PC-9 (cell line): ENCODE measurements around the gene KRT79. TPM values are rescaled to one million over a fixed set of nuclear protein-coding genes. Genes with fewer than 3 reads are reported as not detected.

Experiments
- BruUV-seq: library from RNA; stranded (reverse); fragments of 400-500 nt; replicated peaks from 2 replicates; lab custom pipeline; 2021; lab: Mats Ljungman, UMichigan
- CTCF ChIA-PET: fragments of 300-600 bp; sonication (Branson Sonifier 250); formaldehyde crosslinking; loops from one replicate; lab custom pipeline; 2022; ENCODE audit warnings: antibody characterized with exemption; lab: Charles Lee
- POLR2A ChIA-PET: fragments of 300-600 bp; sonication (Branson Sonifier 250); formaldehyde crosslinking; loops from one replicate; lab custom pipeline; 2022; ENCODE audit warnings: antibody characterized with exemption; ENCODE audit not compliant: unreplicated experiment; lab: Charles Lee
- DNase-seq, 2 experiments: peaks; one replicate each; pipeline versions ENCODE4 v3.0.0 to v3.0.0-alpha.2; 2015 to 2022; ENCODE audit warnings: mixed read lengths in 1 of 2
- H2AFZ ChIP-seq: fragments of 200-600 bp; sonication (generic); 2 replicates; pipeline ENCODE4 v1.8.1; 2017; ENCODE audit warnings: antibody characterized with exemption
- H3F3A ChIP-seq: fragments of 200-600 bp; sonication (generic); 2 replicates; pipeline ENCODE4 v1.8.1; 2017; ENCODE audit warnings: antibody characterized with exemption, mild to moderate bottlenecking, low read depth; ENCODE audit not compliant: insufficient read depth
- H3K27ac ChIP-seq: fragments of 200-600 bp; sonication (generic); 2 replicates; pipeline ENCODE4 v1.6.1; 2016; ENCODE audit warnings: mixed run types
- H3K27me3 ChIP-seq: fragments of 200-600 bp; sonication (generic); 2 replicates; pipeline ENCODE4 v1.6.1; 2016; ENCODE audit warnings: low read depth, mixed run types; ENCODE audit not compliant: insufficient read depth
- H3K36me3 ChIP-seq: fragments of 200-600 bp; sonication (generic); 2 replicates; pipeline ENCODE4 v1.6.1; 2016; ENCODE audit warnings: low read depth, mixed run types
- H3K4me1 ChIP-seq: fragments of 200-600 bp; sonication (generic); replicated peaks from 2 replicates; pipeline ENCODE4 v1.6.1; 2016; ENCODE audit warnings: mixed run types; ENCODE audit not compliant: insufficient read depth
- H3K4me2 ChIP-seq: fragments of 200-600 bp; sonication (generic); 2 replicates; pipeline ENCODE4 v1.6.1; 2017; ENCODE audit warnings: mixed run types
- H3K4me3 ChIP-seq: fragments of 200-600 bp; sonication (generic); 2 replicates; pipeline ENCODE4 v1.6.1; 2016; ENCODE audit warnings: mixed run types
- H3K79me2 ChIP-seq: fragments of 200-600 bp; sonication (generic); 2 replicates; pipeline ENCODE4 v1.6.1; 2017; ENCODE audit warnings: low read depth, mixed run types
- H3K9me2 ChIP-seq: fragments of 200-600 bp; sonication (generic); 2 replicates; pipeline ENCODE4 v1.8.1; 2017; ENCODE audit warnings: mild to moderate bottlenecking; ENCODE audit not compliant: insufficient read depth
- H3K9me3 ChIP-seq: fragments of 200-600 bp; sonication (generic); 2 replicates; pipeline ENCODE4 v1.8.1; 2016; ENCODE audit warnings: low read depth; ENCODE audit not compliant: insufficient read depth
- H4K20me1 ChIP-seq: fragments of 200-600 bp; sonication (generic); 2 replicates; pipeline ENCODE4 v1.8.1; 2017; ENCODE audit not compliant: insufficient read depth
- CTCF ChIP-seq: fragments of 200-600 bp; sonication (generic); conservative IDR thresholded peaks from 2 replicates; pipeline ENCODE4 v1.6.1; 2017; ENCODE audit warnings: mixed run types, antibody characterized with exemption, mild to moderate bottlenecking, moderate library complexity
- EZH2 ChIP-seq: fragments of 200-600 bp; sonication (generic); IDR thresholded peaks from 2 replicates; pipeline ENCODE4 v1.8.0; 2017; ENCODE audit warnings: antibody characterized with exemption, low read depth
- intact Hi-C: fragments of 100-400 bp; cut with micrococcal nuclease; formaldehyde crosslinking; loops from one replicate; pipeline ENCODE4 v1.10.0; 2022; ENCODE audit not compliant: unreplicated experiment
- total RNA-seq: library from RNA; stranded (reverse); gene quantifications from 2 replicates; pipeline ENCODE4 v1.2.3, GENCODE V29; 2021

Gene KRT79
- total RNA-seq, 1 experiment from 2014 or later, result 0.28 TPM

GRCh38 chr12:52799505-52800211 lies 34.5 kb downstream of the KRT79 start:
- Histone ChIP-seq H2AFZ (no peak overlapping the region), H3K4me1 (peaks cover 61% of the 10 kb centered on the region), H3K27ac (peak overlapping the region; percentile 88), H4K20me1 (no peaks in the 10 kb centered on the region), H3K27me3 (no peaks in the 10 kb centered on the region), H3K36me3 (no peaks in the 10 kb centered on the region), H3K79me2 (no peaks in the 10 kb centered on the region), H3F3A (peaks cover 39% of the 10 kb centered on the region), H3K9me2 (no peaks in the 10 kb centered on the region), H3K4me2 (peak overlapping the region; percentile 37), H3K9me3 (no peaks in the 10 kb centered on the region), H3K4me3 (no peak overlapping the region)
- TF ChIP-seq EZH2 (no peak), CTCF (no peak)
- ChIA-PET CTCF (interaction anchor here (0.6 kb wide), 1 partner anchor 535 kb away, joined by 3 read pairs; no protein-coding TSS in a partner anchor), POLR2A (interaction anchor here (0.7 kb wide), 1 partner anchor 649 kb away, joined by 8 read pairs; no protein-coding TSS in a partner anchor)
- BruUV-seq, result no TSS peak
- no peak for DNase-seq
- intact Hi-C loops, result loop anchor here (1.0 kb wide), 3 partner anchors 72 to 216 kb away; no protein-coding TSS in a partner anchor

DNA sequence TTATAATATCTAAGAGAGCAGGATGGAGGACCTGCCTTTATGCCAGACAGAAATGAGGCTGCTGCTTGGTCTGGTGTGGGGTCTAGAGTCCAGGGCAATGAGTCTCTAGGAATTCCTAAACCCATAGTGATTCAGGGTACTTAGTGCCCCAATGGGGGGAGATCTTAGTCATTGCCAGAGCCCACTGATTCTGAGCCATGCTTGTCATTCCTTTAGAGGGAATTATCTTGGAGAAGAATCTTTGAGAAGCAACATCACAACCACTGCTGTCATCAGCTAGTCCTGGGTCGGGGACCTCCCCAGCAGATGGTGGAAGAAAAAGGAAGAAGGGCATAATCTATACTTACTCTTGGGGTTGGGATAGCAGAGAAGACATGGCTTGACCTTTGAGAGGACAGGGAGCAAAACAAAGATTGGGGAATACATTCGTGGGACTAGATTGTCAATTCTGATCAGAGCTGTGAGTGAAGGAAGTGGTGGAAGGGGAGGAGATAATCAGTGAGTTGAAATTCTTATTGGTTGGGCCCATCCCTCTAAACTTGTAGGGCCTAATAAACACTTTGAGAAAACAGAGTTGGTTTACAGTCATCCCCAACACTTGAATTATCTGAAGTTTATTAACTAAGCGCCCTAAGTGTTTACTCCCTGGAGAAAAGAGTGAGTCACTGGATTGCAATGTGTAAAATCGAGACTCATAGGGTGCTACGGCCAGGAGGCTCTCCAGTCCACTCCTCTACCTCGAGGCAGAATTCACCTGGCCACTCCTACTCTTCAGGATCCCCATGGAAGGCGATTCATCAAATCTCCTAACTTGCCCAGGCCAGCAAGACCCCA lies 35.2 kb downstream of the KRT79 start:
- Histone ChIP-seq H3K36me3 (no peaks in the 10 kb centered on the region), H3K9me2 (no peaks in the 10 kb centered on the region), H3F3A (peaks cover 45% of the 10 kb centered on the region), H4K20me1 (no peaks in the 10 kb centered on the region), H3K9me3 (no peaks in the 10 kb centered on the region), H3K27me3 (no peaks in the 10 kb centered on the region), H3K4me3 (no peak overlapping the region), H3K4me2 (peak overlapping the region; percentile 47), H3K79me2 (no peaks in the 10 kb centered on the region), H3K27ac (peak overlapping the region; percentile 88), H2AFZ (no peak overlapping the region), H3K4me1 (peaks cover 68% of the 10 kb centered on the region)
- intact Hi-C loops, result loop anchor here (1.0 kb wide), 3 partner anchors 72 to 216 kb away; no protein-coding TSS in a partner anchor
- peak; percentile 67 to 97 for DNase-seq
- ChIA-PET CTCF (interaction anchor here (0.6 kb wide), 1 partner anchor 534 kb away, joined by 3 read pairs; no protein-coding TSS in a partner anchor), POLR2A (interaction anchor here (0.6 kb wide), 1 partner anchor 85 kb away, joined by 4 read pairs; no protein-coding TSS in a partner anchor)
- TF ChIP-seq EZH2, result no peak
- no peak for TF ChIP-seq CTCF
- BruUV-seq, result TSS peak; percentile 55

GRCh38 chr12:52798003-52798670 lies 36.0 kb downstream of the KRT79 start:
- no peak for DNase-seq
- Histone ChIP-seq H3K4me3 (no peak overlapping the region), H3F3A (peaks cover 47% of the 10 kb centered on the region), H3K79me2 (no peaks in the 10 kb centered on the region), H4K20me1 (no peaks in the 10 kb centered on the region), H3K36me3 (no peaks in the 10 kb centered on the region), H2AFZ (no peak overlapping the region), H3K27ac (peak overlapping the region; percentile 88), H3K27me3 (no peaks in the 10 kb centered on the region), H3K9me2 (no peaks in the 10 kb centered on the region), H3K4me2 (peak overlapping the region; percentile 47), H3K9me3 (no peaks in the 10 kb centered on the region), H3K4me1 (peaks cover 72% of the 10 kb centered on the region)
- ChIA-PET POLR2A (interaction anchor here (0.6 kb wide), 1 partner anchor 84 kb away, joined by 4 read pairs; no protein-coding TSS in a partner anchor), CTCF (no interaction called here)
- no peak for TF ChIP-seq EZH2
- TF ChIP-seq CTCF, result no peak
- intact Hi-C loops, result no loop called here
- BruUV-seq, result no TSS peak
